ENCODE data around the gene ERVH48-1. TPM values are rescaled to one million over a fixed set of nuclear protein-coding genes. Genes with fewer than 3 reads are reported as not detected.
A peak's percentile ranks its signal among the peaks of the same experiment; 100 is the strongest.

The ERVH48-1 gene
- total and polyA plus RNA-seq, 12 donors: not detected

- intact Hi-C loops (cut with DNase I): loop anchor here in 1 of 2 donors (5.0 kb wide), 1 partner anchor 44 kb away; no protein-coding TSS in a partner anchor
- Histone ChIP-seq H3K36me3 (replicated peaks in 1 of 2) (no peaks in the 10 kb centered on the region), H3K27ac (no peak overlapping the region), H3K27me3 (no peaks in the 10 kb centered on the region), H3K4me3 (no peak overlapping the region), H3K4me1 (replicated peaks in 1 of 2) (no peaks in the 10 kb centered on the region), H3K9me3 (replicated peaks in 1 of 3) (no peaks in the 10 kb centered on the region)
- DNase-seq: peak; percentile 64 to 88 (median 78)
- 26 to 31% (median 28%) methylated on average over 18 of the region's 18 CpGs for WGBS, 4 donors
- TF ChIP-seq POLR2A (IDR thresholded peaks at IDR 0.05): no peak
- TF ChIP-seq, protein P1, sequence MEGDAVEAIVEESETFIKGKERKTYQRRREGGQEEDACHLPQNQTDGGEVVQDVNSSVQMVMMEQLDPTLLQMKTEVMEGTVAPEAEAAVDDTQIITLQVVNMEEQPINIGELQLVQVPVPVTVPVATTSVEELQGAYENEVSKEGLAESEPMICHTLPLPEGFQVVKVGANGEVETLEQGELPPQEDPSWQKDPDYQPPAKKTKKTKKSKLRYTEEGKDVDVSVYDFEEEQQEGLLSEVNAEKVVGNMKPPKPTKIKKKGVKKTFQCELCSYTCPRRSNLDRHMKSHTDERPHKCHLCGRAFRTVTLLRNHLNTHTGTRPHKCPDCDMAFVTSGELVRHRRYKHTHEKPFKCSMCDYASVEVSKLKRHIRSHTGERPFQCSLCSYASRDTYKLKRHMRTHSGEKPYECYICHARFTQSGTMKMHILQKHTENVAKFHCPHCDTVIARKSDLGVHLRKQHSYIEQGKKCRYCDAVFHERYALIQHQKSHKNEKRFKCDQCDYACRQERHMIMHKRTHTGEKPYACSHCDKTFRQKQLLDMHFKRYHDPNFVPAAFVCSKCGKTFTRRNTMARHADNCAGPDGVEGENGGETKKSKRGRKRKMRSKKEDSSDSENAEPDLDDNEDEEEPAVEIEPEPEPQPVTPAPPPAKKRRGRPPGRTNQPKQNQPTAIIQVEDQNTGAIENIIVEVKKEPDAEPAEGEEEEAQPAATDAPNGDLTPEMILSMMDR (IDR thresholded peaks at IDR 0.05): peak; percentile 62 to 96 (median 79)
Measured at GRCh38 chr21:42923553-42924432, 1.6 kb downstream of the ERVH48-1 start.

GRCh38 chr21:42922918-42923317 lies 2.5 kb downstream of the ERVH48-1 start:
- no peaks in the 10 kb centered on the region for H3K9me3 ChIP-seq (replicated peaks in 1 of 3)
- TF ChIP-seq, protein P1 (IDR thresholded peaks at IDR 0.05): no peak
- TF ChIP-seq POLR2A (IDR thresholded peaks at IDR 0.05): no peak
- WGBS, 4 donors: 86 to 91% (median 89%) methylated on average over 10 to 18 of the region's 18 CpGs
- no peak for DNase-seq
- no peaks in the 10 kb centered on the region for H3K36me3 ChIP-seq (replicated peaks in 1 of 2)
- H3K4me1 ChIP-seq (replicated peaks in 1 of 2): no peaks in the 10 kb centered on the region
- intact Hi-C loops (cut with DNase I): loop anchor here in 1 of 2 donors (5.0 kb wide), 1 partner anchor 44 kb away; no protein-coding TSS in a partner anchor
- H3K4me3 ChIP-seq: no peak overlapping the region
- H3K27me3 ChIP-seq: no peaks in the 10 kb centered on the region
- H3K27ac ChIP-seq: no peak overlapping the region

GRCh38 chr21:42921927-42922326 lies 3.5 kb downstream of the ERVH48-1 start:
- WGBS, 4 donors: 78 to 87% (median 85%) methylated on average over 4 of the region's 4 CpGs
- intact Hi-C loops (cut with DNase I): loop anchor here in 1 of 2 donors (5.0 kb wide), 1 partner anchor 45 kb away; no protein-coding TSS in a partner anchor

DNA sequence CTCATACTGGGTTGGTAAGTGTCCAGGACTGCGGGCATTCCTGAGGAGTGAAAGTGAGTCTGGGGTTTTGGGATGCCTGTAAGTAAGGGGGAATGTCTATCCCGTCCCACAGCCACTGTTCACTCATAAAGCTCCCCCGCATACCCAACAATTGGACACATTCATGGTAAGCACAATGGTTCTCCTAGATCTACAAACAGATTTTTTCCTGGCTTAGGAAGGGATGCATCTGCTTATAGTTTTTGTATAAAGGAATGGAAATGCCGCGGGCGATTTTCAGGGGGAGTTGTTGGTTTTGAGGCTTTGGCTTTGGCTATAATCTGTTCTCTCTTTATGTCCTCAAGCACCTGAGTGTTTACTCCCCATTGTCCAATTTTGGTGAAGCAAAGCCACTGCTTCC lies 7.1 kb downstream of the ERVH48-1 start:
- Histone ChIP-seq H3K36me3 (replicated peaks in 1 of 2) (no peaks in the 10 kb centered on the region), H3K27ac (no peak overlapping the region), H3K4me3 (no peak overlapping the region), H3K27me3 (no peaks in the 10 kb centered on the region), H3K9me3 (replicated peaks in 1 of 3) (no peaks in the 10 kb centered on the region), H3K4me1 (replicated peaks in 1 of 2) (no peaks in the 10 kb centered on the region)
- TF ChIP-seq POLR2A (IDR thresholded peaks at IDR 0.05): no peak
- TF ChIP-seq, protein P1 (IDR thresholded peaks at IDR 0.05): no peak
- 93 to 96% (median 95%) methylated on average over 6 of the region's 6 CpGs for whole genome bisulfite sequencing, 4 donors
- DNase-seq: no peak
- intact Hi-C loops (cut with DNase I): no loop called here

More at GRCh38 chr21:42921927-42922326, 3.5 kb downstream of the ERVH48-1 start:
- Histone ChIP-seq H3K36me3 (replicated peaks in 1 of 2) (no peaks in the 10 kb centered on the region), H3K4me1 (replicated peaks in 1 of 2) (no peaks in the 10 kb centered on the region), H3K4me3 (no peak overlapping the region), H3K27ac (no peak overlapping the region), H3K9me3 (replicated peaks in 1 of 3) (no peaks in the 10 kb centered on the region), H3K27me3 (no peaks in the 10 kb centered on the region)
- DNase-seq: no peak
- TF ChIP-seq, protein P1 (IDR thresholded peaks at IDR 0.05): no peak
- no peak for TF ChIP-seq POLR2A (IDR thresholded peaks at IDR 0.05)
